Stimulated activated CD8-positive, alpha-beta memory T cell treated with anti-CD3 and anti-CD28 coated beads, Interleukin-12 subunit alpha, Interleukin-12 subunit beta, amount 100 ng/mL, for 1 hour (primary cell): ENCODE measurements around the gene TFDP2.
"Not testable (repeated sequence)": the region's sequence is repeated elsewhere in the genome, so short reads cannot be mapped to it uniquely, and the experiment has no call there.

Source experiments
- DNase-seq: peaks from one replicate; pipeline ENCODE4 v3.0.0-alpha.2; 2020; ENCODE audit warnings: low read depth

TFDP2 gene

DNA sequence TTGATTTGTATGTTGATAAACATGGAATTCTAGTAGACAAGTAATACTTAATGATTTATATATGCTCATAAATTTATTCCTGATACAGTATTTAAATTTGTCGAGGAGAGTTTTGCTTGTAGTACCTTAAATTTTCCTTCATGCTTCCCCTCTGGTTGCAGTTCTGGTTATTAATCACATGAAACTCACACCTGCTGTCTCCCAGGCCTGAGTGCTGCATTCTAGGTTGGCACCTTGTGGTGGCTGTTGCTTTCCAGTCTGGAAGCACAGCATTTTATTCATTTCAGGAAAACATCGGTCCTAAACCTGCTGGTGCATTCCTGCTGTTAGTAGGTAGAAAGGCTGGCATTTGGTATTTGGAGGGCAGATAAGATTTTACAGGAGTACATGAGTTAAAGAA lies 228.0 kb downstream of the TFDP2 start:
- no peak for DNase-seq

DNA sequence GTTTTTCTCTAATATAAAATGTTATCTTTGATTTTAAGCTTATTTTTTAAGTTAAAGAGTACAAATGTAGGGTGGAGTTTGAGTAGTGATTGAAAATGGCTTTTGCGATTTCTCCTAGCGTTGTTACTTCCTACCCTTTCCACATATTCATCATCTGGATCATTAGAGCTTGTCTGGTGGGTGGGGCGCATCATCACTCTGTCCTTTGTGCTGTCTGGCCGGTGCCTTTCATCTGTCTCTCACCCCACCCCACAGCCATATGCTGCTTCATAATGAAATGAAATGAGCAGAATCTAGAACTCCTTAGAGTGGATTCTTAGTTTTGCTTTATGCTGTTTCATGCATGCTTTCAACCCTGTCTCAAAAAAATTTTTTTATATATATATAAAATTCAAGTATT lies 228.6 kb downstream of the TFDP2 start:
- no peak for DNase-seq

DNA sequence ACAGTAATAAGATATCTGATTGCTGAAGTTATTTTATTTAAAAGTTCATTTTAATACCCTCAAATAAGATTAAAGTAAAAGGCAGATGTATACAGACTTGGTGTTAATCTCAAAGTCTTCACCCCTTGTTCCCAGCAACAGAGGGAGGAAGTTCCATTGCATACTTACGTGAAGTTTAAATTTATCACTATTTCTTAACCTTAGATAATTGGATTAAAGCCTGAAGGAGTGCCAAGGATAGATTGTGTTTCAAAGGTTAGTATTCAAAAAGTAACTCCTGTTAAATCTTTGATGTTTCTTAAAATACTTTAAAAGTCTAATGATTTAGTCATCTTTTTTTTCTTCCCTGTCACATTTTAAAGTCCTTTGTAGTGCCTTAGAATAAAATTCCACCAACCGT lies 233.6 kb downstream of the TFDP2 start:
- no peak for DNase-seq

DNA sequence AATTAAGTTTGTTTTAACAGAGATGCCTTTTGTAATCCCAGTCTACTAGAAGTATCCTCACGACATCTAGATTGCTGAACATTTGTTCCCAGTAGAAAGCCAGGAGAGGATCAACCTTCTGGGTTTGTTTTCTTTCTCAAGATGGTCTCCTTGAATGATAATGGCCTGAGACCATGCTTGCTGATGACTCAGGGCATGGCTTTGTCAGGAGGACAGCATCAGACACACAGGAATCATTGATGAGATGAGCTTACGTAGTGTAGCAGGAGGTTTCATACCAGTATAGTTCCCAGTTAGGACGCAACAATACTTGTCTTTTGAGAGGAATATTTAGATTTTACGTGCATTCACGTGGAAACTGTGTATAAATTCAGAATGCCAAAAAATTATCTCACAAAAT lies 234.3 kb downstream of the TFDP2 start:
- no peak for DNase-seq

DNA sequence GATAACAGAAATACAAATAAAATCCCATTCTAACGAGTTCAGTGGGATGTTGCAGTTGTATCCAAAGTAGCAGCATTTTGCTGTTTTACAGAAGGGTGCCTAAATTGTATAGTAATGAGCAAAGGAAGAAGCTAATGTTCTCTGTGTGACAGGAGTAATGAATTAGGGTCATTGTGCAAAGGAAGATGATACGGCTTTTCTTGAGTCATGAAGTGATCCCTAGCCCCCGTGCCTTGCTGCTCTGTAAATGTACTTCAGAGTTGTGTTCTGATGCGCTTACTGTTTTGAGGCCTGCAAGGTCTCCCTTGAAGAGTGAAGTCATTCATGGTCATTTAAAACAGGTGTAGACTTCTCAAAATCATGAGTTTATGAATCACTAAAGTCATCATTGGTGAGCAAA lies 235.0 kb downstream of the TFDP2 start:
- DNase-seq: no peak

DNA sequence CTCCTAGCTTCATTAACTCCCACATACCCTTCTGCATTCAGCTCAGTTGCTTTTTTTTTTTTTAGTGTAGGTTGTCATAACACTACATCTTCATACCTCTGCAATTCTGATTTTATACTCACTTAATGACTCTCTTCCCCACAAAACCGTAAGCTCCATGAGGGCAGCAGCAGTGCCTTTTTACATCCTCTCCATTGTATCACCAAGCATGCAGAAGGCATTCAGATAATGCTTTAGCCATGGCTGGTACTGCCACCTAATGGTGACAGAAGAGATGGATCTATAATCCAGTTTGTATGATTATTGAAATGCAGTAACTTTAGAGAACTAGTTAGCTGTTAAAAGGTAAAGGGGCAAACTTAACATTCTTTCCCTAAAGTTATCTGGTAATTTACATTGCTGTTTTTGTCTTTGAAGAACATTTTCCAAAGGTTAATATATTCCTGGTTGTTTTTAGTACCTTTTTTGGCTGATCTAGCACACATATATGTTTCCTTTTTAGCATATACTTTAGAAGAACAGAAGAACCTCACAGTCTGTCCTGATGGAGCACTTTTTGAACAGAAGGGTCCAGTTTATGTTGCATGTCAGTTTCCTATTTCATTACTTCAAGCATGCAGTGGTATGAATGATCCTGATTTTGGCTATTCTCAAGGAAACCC lies 236.1 kb downstream of the TFDP2 start:
- DNase-seq: peak; percentile 20

DNA sequence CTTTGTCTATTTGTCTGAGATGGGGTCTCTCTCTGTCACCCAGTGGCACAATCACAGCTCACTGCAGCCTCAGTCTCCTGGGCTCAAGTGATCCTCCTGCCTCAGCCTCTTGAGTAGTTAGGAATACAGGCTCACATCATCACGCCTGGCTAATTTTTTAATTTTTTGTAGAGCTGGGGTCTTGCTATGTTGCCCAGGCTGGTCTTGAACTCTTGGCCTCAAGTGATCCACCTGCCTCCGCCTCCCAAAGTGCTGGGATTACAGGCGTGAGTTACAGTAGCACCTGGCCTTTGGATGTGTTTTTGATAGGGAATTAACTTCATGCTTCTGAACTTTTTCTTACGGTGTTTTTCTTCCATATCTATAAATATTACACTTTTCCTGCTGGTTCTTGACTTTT lies 239.4 kb downstream of the TFDP2 start:
- not testable (repeated sequence) for DNase-seq

DNA sequence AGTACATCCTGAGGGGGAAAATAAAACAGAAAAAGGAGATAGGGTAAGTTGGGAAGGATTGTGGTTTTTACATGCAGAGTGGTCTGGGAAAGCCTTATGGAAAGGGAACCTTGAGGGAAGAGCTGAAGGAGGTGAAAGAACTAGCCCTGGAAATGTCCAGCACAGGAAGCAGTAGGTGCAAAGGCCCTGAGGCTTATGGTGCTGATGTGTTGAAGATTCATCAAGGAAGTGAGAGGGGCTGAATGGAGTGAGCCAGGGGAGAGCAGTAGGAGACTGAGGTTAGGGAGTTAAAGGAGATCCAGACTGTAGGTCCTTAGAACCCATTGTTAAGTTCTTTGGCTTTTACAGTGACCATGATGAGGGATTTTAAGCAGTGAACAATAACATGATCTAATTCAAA lies 239.9 kb downstream of the TFDP2 start:
- no peak for DNase-seq

DNA sequence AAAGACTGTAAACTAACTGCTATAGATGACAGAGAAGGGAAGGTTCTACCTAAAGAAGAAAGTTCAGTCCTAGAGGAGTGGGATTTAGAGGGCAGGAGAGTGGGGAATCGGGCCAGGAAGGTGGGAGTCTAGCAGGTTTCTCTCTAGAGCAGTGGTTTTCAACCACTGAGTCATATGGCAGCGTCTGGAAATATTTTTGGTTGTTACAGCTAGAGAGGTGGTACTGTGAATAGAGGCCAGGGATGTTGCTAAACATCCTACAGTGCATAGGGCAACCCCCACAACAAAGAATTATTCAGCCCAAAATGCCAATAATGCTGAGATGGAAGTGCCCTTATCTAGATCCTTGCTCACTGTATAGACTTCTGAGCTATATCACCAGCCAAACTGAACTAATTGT lies 244.2 kb downstream of the TFDP2 start:
- DNase-seq: no peak

DNA sequence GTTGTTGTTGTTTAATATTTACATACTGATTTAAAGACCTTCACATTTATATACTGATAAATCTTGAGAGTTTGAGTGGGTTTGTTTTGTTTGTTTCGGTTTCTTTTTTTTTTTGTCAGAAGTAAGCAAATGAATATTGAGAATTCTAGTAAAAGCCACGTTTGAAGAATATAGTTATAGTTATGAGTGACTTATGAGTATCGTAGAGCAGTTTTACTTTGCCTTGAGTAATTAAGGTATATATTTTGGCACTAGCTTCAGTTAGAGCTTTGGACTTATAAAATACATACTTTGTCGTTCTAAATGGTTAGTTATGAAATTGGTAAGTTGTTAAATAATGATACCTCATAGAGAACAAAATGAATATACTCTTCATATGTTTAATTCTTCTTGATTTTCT lies 245.1 kb downstream of the TFDP2 start:
- DNase-seq: no peak

DNA sequence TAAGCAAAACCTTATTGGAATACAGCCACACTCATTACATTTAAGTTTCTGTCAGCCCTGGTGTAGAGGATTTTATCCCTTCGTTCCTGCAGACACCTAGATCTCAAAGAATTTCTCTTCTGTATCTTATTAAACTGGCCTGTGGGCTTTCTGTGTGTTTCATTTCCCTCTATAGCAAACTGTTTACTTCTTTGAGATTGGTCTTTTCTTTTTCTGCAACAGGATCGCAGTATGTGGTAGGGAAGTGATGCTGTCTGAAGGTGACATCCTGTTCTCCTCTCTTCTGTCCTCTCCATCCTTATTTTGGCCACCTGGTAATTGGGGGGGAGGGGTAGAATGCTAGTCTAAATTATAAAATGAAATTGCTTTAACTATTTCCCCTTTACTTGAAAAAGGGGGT lies 247.4 kb downstream of the TFDP2 start:
- DNase-seq: no peak

DNA sequence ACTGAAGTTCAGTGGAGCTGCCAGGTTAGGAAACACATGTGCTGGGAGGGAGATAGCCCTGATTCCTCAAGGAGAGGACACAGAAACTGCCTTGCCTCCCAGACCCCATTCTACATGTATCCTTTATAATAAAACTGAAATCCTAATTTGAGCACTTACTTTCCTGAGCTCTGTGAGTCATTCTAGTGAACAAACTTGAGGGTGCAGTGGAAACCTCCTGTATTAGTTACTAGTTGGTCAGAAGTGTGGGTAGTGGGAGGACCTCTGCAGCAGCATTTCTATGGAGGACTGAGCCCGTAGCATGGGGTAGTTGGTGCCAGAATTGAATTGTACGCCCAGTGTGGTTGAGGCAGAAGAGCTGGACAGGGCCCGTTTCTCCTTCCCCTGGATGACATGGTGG lies 249.0 kb downstream of the TFDP2 start:
- no peak for DNase-seq

DNA sequence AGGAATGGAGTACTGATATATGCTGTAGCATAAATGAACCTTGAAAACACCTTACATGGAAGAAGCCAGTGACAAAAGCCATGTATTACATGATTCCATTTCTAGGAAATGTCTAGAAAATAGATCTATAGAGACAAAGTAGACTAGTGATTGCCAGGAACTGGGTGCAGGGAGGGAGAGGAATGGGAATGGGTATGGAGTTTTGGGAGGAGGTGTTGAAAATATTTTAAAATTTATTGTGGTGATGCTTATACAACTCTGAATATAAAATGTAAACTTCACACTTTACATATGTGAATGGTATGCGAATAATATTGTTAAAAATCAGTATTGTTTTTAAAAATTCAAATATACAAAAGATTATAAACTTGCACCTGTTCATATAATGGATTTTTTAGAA lies 250.4 kb downstream of the TFDP2 start:
- no peak for DNase-seq

DNA sequence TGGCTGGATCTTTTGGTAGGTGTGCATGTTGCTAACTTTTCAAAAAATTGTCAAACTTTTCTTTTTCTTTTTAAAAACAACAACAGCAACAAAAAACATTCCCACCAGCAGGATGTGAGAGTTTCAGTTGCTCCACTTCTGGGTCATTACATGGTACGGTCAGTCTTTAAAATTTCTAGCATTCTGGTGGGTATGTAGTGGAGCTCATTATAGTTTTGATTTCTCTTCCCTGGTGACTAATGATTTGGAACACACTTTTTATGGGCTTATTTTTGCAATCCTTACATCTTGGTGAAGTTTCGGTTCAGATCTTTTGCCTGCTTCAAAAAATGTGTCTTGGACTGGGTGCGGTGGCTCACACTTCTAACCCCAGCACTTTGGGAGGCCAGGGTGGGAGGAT lies 253.6 kb downstream of the TFDP2 start:
- no peak for DNase-seq

DNA sequence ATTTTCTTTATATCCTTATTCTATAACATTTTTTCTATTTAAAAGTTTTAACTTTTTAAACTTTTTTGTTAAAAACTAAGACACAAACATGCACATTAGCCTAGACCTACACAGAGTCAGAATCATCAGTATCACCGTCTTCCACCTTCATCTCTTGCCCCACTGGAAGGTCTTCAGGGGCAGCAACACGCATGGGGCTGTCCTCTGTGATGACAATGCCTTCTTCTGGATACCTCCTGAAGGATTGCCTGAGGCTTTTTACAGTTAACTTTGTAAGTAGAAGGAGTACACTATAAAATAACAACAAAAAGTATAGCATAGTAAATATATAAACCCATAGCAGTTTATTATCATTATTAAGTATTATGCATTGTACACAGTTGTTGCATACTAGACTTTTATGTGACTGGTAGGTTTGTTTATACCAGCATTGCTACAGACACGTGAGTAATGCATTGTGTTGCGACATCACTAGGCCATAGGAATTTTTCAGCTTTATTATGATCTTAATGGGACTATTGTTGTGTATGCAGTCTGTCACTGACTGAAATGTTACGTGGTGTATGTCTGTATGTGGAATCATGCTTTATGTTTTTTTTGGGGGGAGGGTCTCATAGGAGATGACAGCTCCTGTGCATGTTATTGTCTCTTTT lies 254.7 kb downstream of the TFDP2 start:
- no peak for DNase-seq
